Sigmoid colon (tissue), 7 donors: ENCODE results near the gene RASAL2. TPM values are rescaled to one million over a fixed set of nuclear protein-coding genes. Genes with fewer than 3 reads are reported as not detected.

Experiments used
- DNase-seq: peaks from one replicate; pipeline ENCODE4 v3.0.0-alpha.2; 2019
- H3K27ac ChIP-seq, 4 donors: fragments of 200-600 bp; sonication (generic); one replicate each; pipeline ENCODE4 v1.5.1; 2016 to 2019; ENCODE audit warnings: mild to moderate bottlenecking in 1 of 4
- H3K27me3 ChIP-seq, 3 donors: fragments of 200-600 bp; sonication (generic); one replicate each; pipeline ENCODE4 v1.5.1; 2019; ENCODE audit warnings: mild to moderate bottlenecking in 1 of 3
- H3K36me3 ChIP-seq, 4 donors: fragments of 200-600 bp; sonication (generic); one replicate each; pipeline ENCODE4 v1.5.1; 2016 to 2019
- H3K4me1 ChIP-seq, 4 donors: fragments of 200-600 bp; sonication (generic); one replicate each; pipeline ENCODE4 v1.5.1; 2017 to 2019
- H3K4me3 ChIP-seq, 4 donors: fragments of 200-600 bp; sonication (generic); one replicate each; pipeline ENCODE4 v1.5.1; 2017 to 2019; ENCODE audit warnings: mild to moderate bottlenecking in 2 of 4, moderate library complexity in 1 of 4
- H3K9me3 ChIP-seq, 4 donors: fragments of 200-600 bp in 3 of 4; sonication (generic) in 3 of 4; one replicate each; pipeline versions ENCODE4 v1.5.1 to v1.6.1; 2013 to 2019
- EP300 ChIP-seq, 4 donors: sonication (generic); formaldehyde crosslinking; IDR thresholded peaks; one replicate each; pipeline ENCODE4 v1.6.1; 2017; ENCODE audit warnings: antibody characterized with exemption in 4 of 4
- POLR2A ChIP-seq, 2 donors: fragments of 450-650 bp; IDR thresholded peaks; one replicate each; pipeline ENCODE4 v1.6.1; 2016; ENCODE audit warnings: antibody characterized with exemption in 2 of 2, mild to moderate bottlenecking in 2 of 2, moderate library complexity in 2 of 2
- POLR2AphosphoS5 ChIP-seq, 4 donors: sonication (generic); formaldehyde crosslinking; IDR thresholded peaks; one replicate each; pipeline ENCODE4 v1.6.1; 2017; ENCODE audit warnings: antibody characterized with exemption in 4 of 4
- WGBS, 2 donors: extraction: QIAGEN DNeasy Blood & Tissue Kit; methylation state at CpG; one replicate each; pipeline ENCODE4 v1.1.7; 2013; 5-methylcytosine and 5-hydroxymethylcytosine counted together
- intact Hi-C: fragments of 100-400 bp; cut with DNase I; formaldehyde crosslinking; loops from one replicate; pipeline ENCODE4 v1.15.1; 2023
- polyA plus RNA-seq, 3 donors: library from polyadenylated mRNA; stranded (reverse); fragments of 200-250 nt; gene quantifications; one replicate each; pipeline ENCODE4 v1.2.3, GENCODE V29; 2013
- total RNA-seq, 4 donors: library from RNA; depleted of rRNA; stranded (reverse); fragments of >200 nt; gene quantifications; one replicate each; pipeline ENCODE4 v1.1.0, GENCODE V29; 2016
- TF ChIP-seq, protein P1 (sequence below), 4 experiments: fragments of 450-650 bp in 3 of 4; fragments of 200-600 bp in 1 of 4; IDR thresholded peaks; one replicate each; pipeline ENCODE4 v1.5.1; 2016 to 2019; ENCODE audit warnings: antibody characterized with exemption in 4 of 4, mild to moderate bottlenecking in 3 of 4, moderate library complexity in 2 of 4
- donor health status: healthy with polysubstance abuse.
- donor health status: Bipolar disorder and iron deficiency.
- donor health status: healthy.

Gene RASAL2
- total and polyA plus RNA-seq, 7 donors, result 0.92 to 25.5 (median 11.1) TPM

DNA sequence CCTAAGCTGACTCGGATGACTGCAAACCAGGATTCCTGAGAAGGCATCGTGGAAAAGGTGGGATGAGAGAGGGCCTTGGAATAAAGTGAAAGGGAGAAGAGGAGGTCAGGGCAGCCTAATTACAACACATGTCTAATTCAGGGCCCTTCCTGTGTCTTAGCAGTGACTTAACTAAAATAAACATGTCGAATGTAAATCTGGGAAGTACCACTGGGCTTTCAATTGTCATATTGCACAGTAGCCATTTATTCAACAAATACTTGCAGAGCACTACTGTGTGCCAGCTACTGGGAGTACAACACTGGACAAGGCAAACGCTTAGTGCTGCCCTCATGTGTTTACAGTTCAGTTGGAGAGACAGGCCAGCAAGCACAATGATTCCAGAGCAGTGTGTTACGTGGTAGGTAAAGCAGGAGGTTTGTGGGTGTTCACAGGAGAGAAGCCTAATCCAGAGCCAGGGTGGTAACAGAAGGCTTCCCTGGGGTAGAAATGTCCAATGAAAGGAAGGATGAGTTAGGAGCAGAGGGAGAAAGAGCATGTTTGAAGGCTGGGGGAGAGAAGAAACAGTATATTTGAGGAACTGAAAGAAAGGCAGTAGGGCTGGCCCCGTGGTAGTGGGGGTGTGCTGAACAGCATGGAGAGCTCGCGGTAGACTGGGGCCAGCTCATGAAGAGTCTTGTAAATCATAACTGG lies 38.0 kb upstream of the RASAL2 start:
- Histone ChIP-seq H3K4me3 (no peak overlapping the region), H3K27me3 (no peaks in the 10 kb centered on the region), H3K27ac (peak overlapping the region in 3 of 4 donors; percentile 63 to 75 (median 71)), H3K36me3 (no peaks in the 10 kb centered on the region), H3K4me1 (peaks cover 0 to 41% (median 33%) of the 10 kb centered on the region in 4 donors), H3K9me3 (no peaks in the 10 kb centered on the region)
- intact Hi-C loops, result loop anchor here (5.0 kb wide), 1 partner anchor 41 kb away; no protein-coding TSS in a partner anchor
- no peak for TF ChIP-seq EP300 (IDR thresholded peaks at IDR 0.05)
- TF ChIP-seq POLR2A (IDR thresholded peaks at IDR 0.05), result no peak
- TF ChIP-seq POLR2AphosphoS5 (IDR thresholded peaks at IDR 0.05), result no peak
- TF ChIP-seq, protein P1, sequence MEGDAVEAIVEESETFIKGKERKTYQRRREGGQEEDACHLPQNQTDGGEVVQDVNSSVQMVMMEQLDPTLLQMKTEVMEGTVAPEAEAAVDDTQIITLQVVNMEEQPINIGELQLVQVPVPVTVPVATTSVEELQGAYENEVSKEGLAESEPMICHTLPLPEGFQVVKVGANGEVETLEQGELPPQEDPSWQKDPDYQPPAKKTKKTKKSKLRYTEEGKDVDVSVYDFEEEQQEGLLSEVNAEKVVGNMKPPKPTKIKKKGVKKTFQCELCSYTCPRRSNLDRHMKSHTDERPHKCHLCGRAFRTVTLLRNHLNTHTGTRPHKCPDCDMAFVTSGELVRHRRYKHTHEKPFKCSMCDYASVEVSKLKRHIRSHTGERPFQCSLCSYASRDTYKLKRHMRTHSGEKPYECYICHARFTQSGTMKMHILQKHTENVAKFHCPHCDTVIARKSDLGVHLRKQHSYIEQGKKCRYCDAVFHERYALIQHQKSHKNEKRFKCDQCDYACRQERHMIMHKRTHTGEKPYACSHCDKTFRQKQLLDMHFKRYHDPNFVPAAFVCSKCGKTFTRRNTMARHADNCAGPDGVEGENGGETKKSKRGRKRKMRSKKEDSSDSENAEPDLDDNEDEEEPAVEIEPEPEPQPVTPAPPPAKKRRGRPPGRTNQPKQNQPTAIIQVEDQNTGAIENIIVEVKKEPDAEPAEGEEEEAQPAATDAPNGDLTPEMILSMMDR (IDR thresholded peaks at IDR 0.05), result no peak
- WGBS, 2 donors, result 38 to 55% methylated on average over 8 of the region's 8 CpGs
- DNase-seq, result no peak

DNA sequence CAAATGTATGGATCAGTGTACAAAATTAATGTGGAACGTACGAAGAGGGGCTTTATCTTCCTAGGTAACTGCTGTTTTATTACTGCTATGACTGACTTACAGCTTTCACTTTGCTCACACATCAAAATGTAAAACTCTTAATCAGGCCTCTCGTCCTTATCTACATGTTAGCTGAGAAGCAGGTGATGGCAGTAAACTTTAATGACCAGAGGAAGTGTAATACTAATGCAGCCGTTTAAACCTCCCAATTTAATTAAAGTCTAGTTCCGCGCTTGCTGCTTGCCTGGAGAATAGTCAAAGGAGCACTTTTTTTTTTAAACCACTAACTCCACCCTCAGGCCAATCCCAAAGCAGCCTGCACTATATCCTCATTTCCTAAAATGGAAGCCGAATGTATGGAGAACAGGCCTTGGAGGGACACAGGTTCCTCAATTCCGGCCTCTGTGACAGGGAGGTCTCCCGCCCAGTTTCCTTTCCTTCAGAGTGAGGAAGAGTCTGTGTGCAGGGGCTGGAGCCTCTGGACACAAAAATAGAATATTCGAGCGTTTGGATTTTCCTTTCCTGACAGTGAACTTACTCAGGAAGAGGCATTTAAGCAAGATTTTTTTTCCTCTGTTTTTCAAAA lies 36.7 kb upstream of the RASAL2 start:
- TF ChIP-seq POLR2A (IDR thresholded peaks at IDR 0.05) (no peak), EP300 (IDR thresholded peaks at IDR 0.05) (no peak), POLR2AphosphoS5 (IDR thresholded peaks at IDR 0.05) (no peak)
- TF ChIP-seq, protein P1 (IDR thresholded peaks at IDR 0.05), result no peak
- Histone ChIP-seq H3K27me3 (no peaks in the 10 kb centered on the region), H3K27ac (peak overlapping the region; percentile 47 to 75 (median 67)), H3K36me3 (no peaks in the 10 kb centered on the region), H3K4me1 (peaks cover 0 to 43% (median 37%) of the 10 kb centered on the region in 4 donors), H3K4me3 (peak overlapping the region in 1 of 4 donors; percentile 11), H3K9me3 (no peaks in the 10 kb centered on the region)
- intact Hi-C loops, result loop anchor here (5.0 kb wide), 1 partner anchor 40 kb away; no protein-coding TSS in a partner anchor
- DNase-seq, result no peak
- WGBS, 2 donors, result 26 to 62% methylated on average over 11 of the region's 11 CpGs

DNA sequence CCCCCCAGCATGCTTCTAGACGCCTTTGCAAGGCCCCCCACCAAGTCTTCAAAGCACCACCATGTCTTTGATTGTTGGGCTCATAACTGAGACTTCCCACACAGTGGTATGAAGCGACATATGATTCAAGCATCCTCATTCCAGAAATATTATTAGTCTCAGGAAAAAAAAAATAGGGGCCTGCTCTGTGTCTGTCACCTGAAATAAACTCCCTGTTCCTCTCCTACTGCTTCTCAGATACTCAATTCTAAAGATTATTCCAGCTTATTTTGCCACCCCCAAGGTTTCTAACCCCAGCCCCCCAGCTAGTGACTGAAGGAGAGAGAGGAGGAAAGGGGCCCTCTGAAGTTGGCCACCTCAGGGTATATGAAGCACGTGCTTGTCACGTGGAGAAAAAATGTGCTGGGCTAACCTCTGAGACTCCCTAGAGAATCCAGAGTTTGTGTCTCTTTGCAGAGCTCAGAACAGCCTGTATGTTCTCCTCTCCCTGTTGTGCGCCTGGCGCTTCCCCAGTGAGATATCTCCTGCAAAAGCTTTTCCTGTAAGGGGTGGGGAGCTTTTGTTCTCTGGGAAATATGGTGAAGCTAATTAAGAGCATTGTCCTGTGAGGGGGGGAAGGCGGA lies 35.9 kb upstream of the RASAL2 start:
- 64 to 72% methylated on average over 7 of the region's 7 CpGs for WGBS, 2 donors
- TF ChIP-seq POLR2A (IDR thresholded peaks at IDR 0.05) (no peak), POLR2AphosphoS5 (IDR thresholded peaks at IDR 0.05) (peak in 2 of 4 donors; percentile 15 to 31)
- no peaks in the 10 kb centered on the region for H3K9me3 ChIP-seq
- H3K36me3 ChIP-seq, result no peaks in the 10 kb centered on the region
- H3K27me3 ChIP-seq, result no peaks in the 10 kb centered on the region
- DNase-seq, result peak; percentile 80
- intact Hi-C loops, result loop anchor here (5.0 kb wide), 1 partner anchor 39 kb away; no protein-coding TSS in a partner anchor
- peak overlapping the region in 1 of 4 donors; percentile 8 for H3K4me3 ChIP-seq
- H3K4me1 ChIP-seq, result peaks cover 0 to 43% (median 37%) of the 10 kb centered on the region in 4 donors
- H3K27ac ChIP-seq, result peak overlapping the region; percentile 47 to 75 (median 67)

DNA sequence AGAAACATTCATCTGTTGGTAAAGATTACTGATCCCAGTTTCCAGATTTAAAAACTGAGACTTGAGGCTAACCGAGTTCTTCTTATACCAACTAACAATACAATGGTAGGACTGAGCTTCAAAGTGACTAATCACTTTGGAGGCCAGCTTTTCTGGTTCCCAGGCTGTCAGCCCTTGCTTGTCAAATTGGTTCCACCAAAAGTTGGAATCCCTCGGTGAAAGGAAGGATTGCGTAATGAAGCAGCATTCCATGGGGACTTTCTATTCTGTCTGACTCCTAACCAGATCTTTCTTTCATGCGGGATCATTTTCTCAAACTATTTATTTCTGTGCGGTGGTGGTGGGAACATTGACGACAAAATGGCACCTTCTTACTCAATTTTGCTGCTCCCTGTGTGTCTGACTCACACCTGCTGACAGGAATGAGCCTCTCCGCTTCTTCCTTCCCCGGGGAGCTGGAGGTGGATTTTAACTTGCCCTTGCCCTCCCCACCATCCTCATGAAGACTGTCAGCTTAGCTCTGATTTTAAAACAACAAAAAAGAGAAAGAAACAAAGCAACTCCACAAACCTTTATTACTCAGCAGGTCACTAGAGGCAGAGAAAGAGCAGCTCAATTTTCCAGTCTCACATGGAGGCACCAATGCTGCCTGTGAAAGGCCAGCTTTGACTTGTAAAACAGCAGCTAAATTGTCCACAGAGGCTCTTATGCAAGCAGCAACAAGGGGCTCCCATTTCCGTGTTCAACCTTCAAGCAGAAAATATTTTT lies 32.9 kb upstream of the RASAL2 start:
- no peaks in the 10 kb centered on the region for H3K36me3 ChIP-seq
- no peaks in the 10 kb centered on the region for H3K9me3 ChIP-seq
- TF ChIP-seq EP300 (IDR thresholded peaks at IDR 0.05), result no peak
- no peak for TF ChIP-seq POLR2AphosphoS5 (IDR thresholded peaks at IDR 0.05)
- TF ChIP-seq, protein P1 (IDR thresholded peaks at IDR 0.05), result no peak
- no peak for TF ChIP-seq POLR2A (IDR thresholded peaks at IDR 0.05)
- H3K4me3 ChIP-seq, result no peak overlapping the region
- no peak for DNase-seq
- peak overlapping the region in 2 of 4 donors; percentile 7 to 29 for H3K27ac ChIP-seq
- WGBS, 2 donors, result 74 to 77% methylated on average over 9 of the region's 9 CpGs
- intact Hi-C loops, result no loop called here
- no peaks in the 10 kb centered on the region for H3K27me3 ChIP-seq
- H3K4me1 ChIP-seq, result peaks cover 0 to 41% (median 33%) of the 10 kb centered on the region in 4 donors
